WTC11 (cell line): ENCODE data around the gene REEP1. TPM values are rescaled to one million over a fixed set of nuclear protein-coding genes. Genes with fewer than 3 reads are reported as not detected.

Experiments
- ATAC-seq: fragments of 200-7000 bp; cut with Tn5 transposase; 2 replicates; pipeline ENCODE4 v1.10.0; 2021; ENCODE audit warnings: mild to moderate bottlenecking, moderate library complexity
- CTCF ChIA-PET: fragments of 300-600 bp; sonication (Branson Sonifier 250); formaldehyde crosslinking; loops from one replicate; lab custom pipeline; 2021; ENCODE audit warnings: antibody characterized with exemption; lab: Charles Lee
- POLR2A ChIA-PET: fragments of 350-600 bp; sonication (Branson Sonifier 250); formaldehyde crosslinking; loops from one replicate; lab custom pipeline; 2021; ENCODE audit warnings: antibody characterized with exemption; lab: Charles Lee
- DNase-seq: peaks from one replicate; pipeline ENCODE4 v3.0.0; 2021; ENCODE audit warnings: low spot score
- H3K27ac Mint-ChIP-seq: 2 replicates; pipeline ENCODE4 v1.8.0; 2021; ENCODE audit warnings: mixed read lengths
- H3K27me3 Mint-ChIP-seq: 2 replicates; pipeline ENCODE4 v1.8.0; 2021; ENCODE audit warnings: low read depth, mild to moderate bottlenecking, moderate library complexity, mixed read lengths
- H3K36me3 Mint-ChIP-seq: 2 replicates; pipeline ENCODE4 v1.8.0; 2021; ENCODE audit warnings: mixed read lengths
- H3K4me1 Mint-ChIP-seq: 2 replicates; pipeline ENCODE4 v1.8.0; 2022; ENCODE audit warnings: mixed read lengths
- H3K4me3 Mint-ChIP-seq: 2 replicates; pipeline ENCODE4 v1.8.0; 2021; ENCODE audit warnings: mild to moderate bottlenecking, moderate library complexity, mixed read lengths
- H3K9me3 Mint-ChIP-seq: 2 replicates; pipeline ENCODE4 v1.8.0; 2021; ENCODE audit warnings: mixed read lengths
- ATF1 ChIP-seq: sonication (generic); formaldehyde crosslinking; IDR thresholded peaks from 2 replicates; pipeline ENCODE4 v1.8.1; 2023; ENCODE audit warnings: mild to moderate bottlenecking, moderate library complexity, missing genetic modification reagents
- CREB1 ChIP-seq: sonication (generic); formaldehyde crosslinking; IDR thresholded peaks from 2 replicates; pipeline ENCODE4 v1.8.0; 2023; ENCODE audit warnings: mild to moderate bottlenecking, missing genetic modification reagents
- CREM ChIP-seq: sonication (generic); formaldehyde crosslinking; IDR thresholded peaks from 2 replicates; pipeline ENCODE4 v1.8.1; 2022; ENCODE audit warnings: mild to moderate bottlenecking, missing genetic modification reagents, moderate library complexity
- ELF4 ChIP-seq: sonication (generic); formaldehyde crosslinking; IDR thresholded peaks from 2 replicates; pipeline ENCODE4 v1.8.1; 2022; ENCODE audit warnings: low read depth, mild to moderate bottlenecking, moderate library complexity, missing genetic modification reagents
- FOXK1 ChIP-seq: sonication (generic); formaldehyde crosslinking; IDR thresholded peaks from 2 replicates; pipeline ENCODE4 v1.8.0; 2022; ENCODE audit warnings: mild to moderate bottlenecking, moderate library complexity, missing genetic modification reagents
- FOXP1 ChIP-seq: sonication (generic); formaldehyde crosslinking; IDR thresholded peaks from 2 replicates; pipeline ENCODE4 v1.8.0; 2022; ENCODE audit warnings: missing genetic modification reagents, mild to moderate bottlenecking, moderate library complexity, borderline replicate concordance
- GRHL2 ChIP-seq: fragments of 250-450 bp; sonication (Bioruptor Pico); IDR thresholded peaks from 2 replicates; pipeline ENCODE4 v1.8.0; 2022; ENCODE audit warnings: mild to moderate bottlenecking, moderate library complexity; ENCODE audit not compliant: insufficient replicate concordance, severe bottlenecking
- NFE2L1 ChIP-seq: sonication (generic); formaldehyde crosslinking; IDR thresholded peaks from 2 replicates; pipeline ENCODE4 v1.8.1; 2023; ENCODE audit warnings: missing genetic modification reagents
- SMAD4 ChIP-seq: sonication (generic); formaldehyde crosslinking; IDR thresholded peaks from 2 replicates; pipeline ENCODE4 v1.8.0; 2022; ENCODE audit warnings: mild to moderate bottlenecking, missing genetic modification reagents
- SOX15 ChIP-seq: fragments of 250-450 bp; sonication (Bioruptor Pico); IDR thresholded peaks from 2 replicates; pipeline ENCODE4 v1.9.0; 2021; ENCODE audit warnings: mild to moderate bottlenecking
- TCF7 ChIP-seq: sonication (generic); formaldehyde crosslinking; IDR thresholded peaks from 2 replicates; pipeline ENCODE4 v1.8.0; 2022; ENCODE audit warnings: mild to moderate bottlenecking, low read depth, missing genetic modification reagents, moderate library complexity
- TEAD1 ChIP-seq: sonication (generic); formaldehyde crosslinking; IDR thresholded peaks from 2 replicates; pipeline ENCODE4 v1.8.0; 2022; ENCODE audit warnings: mild to moderate bottlenecking, missing genetic modification reagents
- TP53 ChIP-seq: sonication (generic); formaldehyde crosslinking; IDR thresholded peaks from 2 replicates; pipeline ENCODE4 v1.8.1; 2023; ENCODE audit warnings: mild to moderate bottlenecking, missing genetic modification reagents
- ZBTB21 ChIP-seq: sonication (generic); formaldehyde crosslinking; IDR thresholded peaks from 2 replicates; pipeline ENCODE4 v1.8.1; 2023; ENCODE audit warnings: mild to moderate bottlenecking, missing genetic modification reagents, borderline replicate concordance
- ZNF219 ChIP-seq: sonication (generic); formaldehyde crosslinking; IDR thresholded peaks from 2 replicates; pipeline ENCODE4 v1.8.0; 2023; ENCODE audit warnings: missing genetic modification reagents, mild to moderate bottlenecking, borderline replicate concordance
- ZNF671 ChIP-seq: fragments of 250-450 bp; sonication (Bioruptor Pico); IDR thresholded peaks from 2 replicates; pipeline ENCODE4 v1.8.0; 2021; ENCODE audit warnings: mild to moderate bottlenecking
- total RNA-seq: library from RNA; stranded (reverse); gene quantifications from 3 replicates; pipeline ENCODE4 v1.2.3, GENCODE V29; 2021
- TF ChIP-seq, protein P1 (sequence below): sonication (generic); formaldehyde crosslinking; IDR thresholded peaks from 2 replicates; pipeline ENCODE4 v1.8.1; 2022; ENCODE audit warnings: mild to moderate bottlenecking, missing genetic modification reagents, moderate library complexity, borderline replicate concordance
- TF ChIP-seq, protein P2 (sequence below): sonication (generic); formaldehyde crosslinking; IDR thresholded peaks from 2 replicates; pipeline ENCODE4 v1.8.1; 2023; ENCODE audit warnings: mild to moderate bottlenecking, missing genetic modification reagents, moderate library complexity
- TF ChIP-seq, protein P3 (sequence below): sonication (generic); formaldehyde crosslinking; IDR thresholded peaks from 2 replicates; pipeline ENCODE4 v1.8.0; 2023; ENCODE audit warnings: mild to moderate bottlenecking, missing genetic modification reagents
- TF ChIP-seq, protein P4 (sequence below): sonication (generic); formaldehyde crosslinking; IDR thresholded peaks from 2 replicates; pipeline ENCODE4 v1.8.0; 2023; ENCODE audit warnings: missing genetic modification reagents, mild to moderate bottlenecking, borderline replicate concordance
- TF ChIP-seq, protein P5 (sequence below): sonication (generic); formaldehyde crosslinking; IDR thresholded peaks from 2 replicates; pipeline ENCODE4 v1.8.1; 2023; ENCODE audit warnings: mild to moderate bottlenecking, missing genetic modification reagents, moderate library complexity
- TF ChIP-seq, protein P6 (sequence below): sonication (generic); formaldehyde crosslinking; IDR thresholded peaks from 2 replicates; pipeline ENCODE4 v1.8.1; 2023; ENCODE audit warnings: mild to moderate bottlenecking, missing genetic modification reagents
- TF ChIP-seq, protein P7 (sequence below): sonication (generic); formaldehyde crosslinking; conservative IDR thresholded peaks from 2 replicates; pipeline ENCODE4 v1.8.1; 2023; ENCODE audit warnings: mild to moderate bottlenecking, low read depth, missing genetic modification reagents, moderate library complexity

REEP1 gene
- total RNA-seq, 1 experiment from 2014 or later: 1.9 TPM

DNA sequence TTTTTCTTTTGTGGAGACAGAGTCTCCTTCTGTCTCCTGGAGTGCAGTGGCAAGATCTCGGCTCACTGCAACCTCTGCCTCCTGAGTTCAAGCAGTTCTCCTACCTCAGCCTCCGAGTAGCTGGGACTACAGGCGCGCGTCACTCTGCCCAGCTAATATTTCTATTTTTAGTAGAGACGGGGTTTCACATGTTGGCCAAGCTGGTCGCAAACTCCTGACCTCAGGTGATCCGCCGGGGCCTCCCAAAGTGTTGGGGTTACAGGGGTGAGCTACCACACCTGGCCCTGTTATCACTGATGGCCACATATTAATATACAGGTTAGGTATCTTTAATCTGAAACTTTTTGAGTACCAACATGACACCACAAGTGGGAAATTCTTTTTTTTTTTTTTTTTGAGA is 134.7 kb downstream of the REEP1 start:
- Mint-ChIP-seq H3K36me3 (peaks cover 17% of the 10 kb centered on the region), H3K9me3 (no peaks in the 10 kb centered on the region), H3K4me1 (peaks cover 29% of the 10 kb centered on the region), H3K27me3 (no peaks in the 10 kb centered on the region), H3K27ac (peak overlapping the region; percentile 78; the same call in 1 of the 2 replicates), H3K4me3 (peak overlapping the region; percentile 31)
- DNase-seq: no peak
- no peak for TF ChIP-seq ZNF219 (CRISPR knock-in tag)
- TF ChIP-seq GRHL2 (CRISPR knock-in tag): no peak
- TF ChIP-seq, protein P1, sequence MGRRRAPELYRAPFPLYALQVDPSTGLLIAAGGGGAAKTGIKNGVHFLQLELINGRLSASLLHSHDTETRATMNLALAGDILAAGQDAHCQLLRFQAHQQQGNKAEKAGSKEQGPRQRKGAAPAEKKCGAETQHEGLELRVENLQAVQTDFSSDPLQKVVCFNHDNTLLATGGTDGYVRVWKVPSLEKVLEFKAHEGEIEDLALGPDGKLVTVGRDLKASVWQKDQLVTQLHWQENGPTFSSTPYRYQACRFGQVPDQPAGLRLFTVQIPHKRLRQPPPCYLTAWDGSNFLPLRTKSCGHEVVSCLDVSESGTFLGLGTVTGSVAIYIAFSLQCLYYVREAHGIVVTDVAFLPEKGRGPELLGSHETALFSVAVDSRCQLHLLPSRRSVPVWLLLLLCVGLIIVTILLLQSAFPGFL: no peak
- TF ChIP-seq, protein P2, sequence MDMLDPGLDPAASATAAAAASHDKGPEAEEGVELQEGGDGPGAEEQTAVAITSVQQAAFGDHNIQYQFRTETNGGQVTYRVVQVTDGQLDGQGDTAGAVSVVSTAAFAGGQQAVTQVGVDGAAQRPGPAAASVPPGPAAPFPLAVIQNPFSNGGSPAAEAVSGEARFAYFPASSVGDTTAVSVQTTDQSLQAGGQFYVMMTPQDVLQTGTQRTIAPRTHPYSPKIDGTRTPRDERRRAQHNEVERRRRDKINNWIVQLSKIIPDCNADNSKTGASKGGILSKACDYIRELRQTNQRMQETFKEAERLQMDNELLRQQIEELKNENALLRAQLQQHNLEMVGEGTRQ (CRISPR knock-in tag): no peak
- TF ChIP-seq SMAD4 (CRISPR knock-in tag): no peak
- TF ChIP-seq CREB1: no peak
- TF ChIP-seq TP53 (CRISPR knock-in tag): no peak
- TF ChIP-seq FOXP1: no peak
- no peak for TF ChIP-seq ELF4 (CRISPR knock-in tag)
- no peak for TF ChIP-seq SOX15 (CRISPR knock-in tag)
- no peak for TF ChIP-seq NFE2L1
- TF ChIP-seq ZBTB21 (CRISPR knock-in tag): no peak
- TF ChIP-seq, protein P3, sequence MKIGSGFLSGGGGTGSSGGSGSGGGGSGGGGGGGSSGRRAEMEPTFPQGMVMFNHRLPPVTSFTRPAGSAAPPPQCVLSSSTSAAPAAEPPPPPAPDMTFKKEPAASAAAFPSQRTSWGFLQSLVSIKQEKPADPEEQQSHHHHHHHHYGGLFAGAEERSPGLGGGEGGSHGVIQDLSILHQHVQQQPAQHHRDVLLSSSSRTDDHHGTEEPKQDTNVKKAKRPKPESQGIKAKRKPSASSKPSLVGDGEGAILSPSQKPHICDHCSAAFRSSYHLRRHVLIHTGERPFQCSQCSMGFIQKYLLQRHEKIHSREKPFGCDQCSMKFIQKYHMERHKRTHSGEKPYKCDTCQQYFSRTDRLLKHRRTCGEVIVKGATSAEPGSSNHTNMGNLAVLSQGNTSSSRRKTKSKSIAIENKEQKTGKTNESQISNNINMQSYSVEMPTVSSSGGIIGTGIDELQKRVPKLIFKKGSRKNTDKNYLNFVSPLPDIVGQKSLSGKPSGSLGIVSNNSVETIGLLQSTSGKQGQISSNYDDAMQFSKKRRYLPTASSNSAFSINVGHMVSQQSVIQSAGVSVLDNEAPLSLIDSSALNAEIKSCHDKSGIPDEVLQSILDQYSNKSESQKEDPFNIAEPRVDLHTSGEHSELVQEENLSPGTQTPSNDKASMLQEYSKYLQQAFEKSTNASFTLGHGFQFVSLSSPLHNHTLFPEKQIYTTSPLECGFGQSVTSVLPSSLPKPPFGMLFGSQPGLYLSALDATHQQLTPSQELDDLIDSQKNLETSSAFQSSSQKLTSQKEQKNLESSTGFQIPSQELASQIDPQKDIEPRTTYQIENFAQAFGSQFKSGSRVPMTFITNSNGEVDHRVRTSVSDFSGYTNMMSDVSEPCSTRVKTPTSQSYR (CRISPR knock-in tag): no peak
- no peak for TF ChIP-seq TEAD1 (CRISPR knock-in tag)
- TF ChIP-seq, protein P4, sequence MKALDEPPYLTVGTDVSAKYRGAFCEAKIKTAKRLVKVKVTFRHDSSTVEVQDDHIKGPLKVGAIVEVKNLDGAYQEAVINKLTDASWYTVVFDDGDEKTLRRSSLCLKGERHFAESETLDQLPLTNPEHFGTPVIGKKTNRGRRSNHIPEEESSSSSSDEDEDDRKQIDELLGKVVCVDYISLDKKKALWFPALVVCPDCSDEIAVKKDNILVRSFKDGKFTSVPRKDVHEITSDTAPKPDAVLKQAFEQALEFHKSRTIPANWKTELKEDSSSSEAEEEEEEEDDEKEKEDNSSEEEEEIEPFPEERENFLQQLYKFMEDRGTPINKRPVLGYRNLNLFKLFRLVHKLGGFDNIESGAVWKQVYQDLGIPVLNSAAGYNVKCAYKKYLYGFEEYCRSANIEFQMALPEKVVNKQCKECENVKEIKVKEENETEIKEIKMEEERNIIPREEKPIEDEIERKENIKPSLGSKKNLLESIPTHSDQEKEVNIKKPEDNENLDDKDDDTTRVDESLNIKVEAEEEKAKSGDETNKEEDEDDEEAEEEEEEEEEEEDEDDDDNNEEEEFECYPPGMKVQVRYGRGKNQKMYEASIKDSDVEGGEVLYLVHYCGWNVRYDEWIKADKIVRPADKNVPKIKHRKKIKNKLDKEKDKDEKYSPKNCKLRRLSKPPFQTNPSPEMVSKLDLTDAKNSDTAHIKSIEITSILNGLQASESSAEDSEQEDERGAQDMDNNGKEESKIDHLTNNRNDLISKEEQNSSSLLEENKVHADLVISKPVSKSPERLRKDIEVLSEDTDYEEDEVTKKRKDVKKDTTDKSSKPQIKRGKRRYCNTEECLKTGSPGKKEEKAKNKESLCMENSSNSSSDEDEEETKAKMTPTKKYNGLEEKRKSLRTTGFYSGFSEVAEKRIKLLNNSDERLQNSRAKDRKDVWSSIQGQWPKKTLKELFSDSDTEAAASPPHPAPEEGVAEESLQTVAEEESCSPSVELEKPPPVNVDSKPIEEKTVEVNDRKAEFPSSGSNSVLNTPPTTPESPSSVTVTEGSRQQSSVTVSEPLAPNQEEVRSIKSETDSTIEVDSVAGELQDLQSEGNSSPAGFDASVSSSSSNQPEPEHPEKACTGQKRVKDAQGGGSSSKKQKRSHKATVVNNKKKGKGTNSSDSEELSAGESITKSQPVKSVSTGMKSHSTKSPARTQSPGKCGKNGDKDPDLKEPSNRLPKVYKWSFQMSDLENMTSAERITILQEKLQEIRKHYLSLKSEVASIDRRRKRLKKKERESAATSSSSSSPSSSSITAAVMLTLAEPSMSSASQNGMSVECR (CRISPR knock-in tag): no peak
- TF ChIP-seq TCF7 (CRISPR knock-in tag): no peak
- ChIA-PET POLR2A (no interaction called here), CTCF (interaction anchor here (0.6 to 2.7 kb wide), 4 partner anchors 18 to 473 kb away, joined by 3 to 10 read pairs (median 5); no protein-coding TSS in a partner anchor)
- ATAC-seq: no peak

DNA sequence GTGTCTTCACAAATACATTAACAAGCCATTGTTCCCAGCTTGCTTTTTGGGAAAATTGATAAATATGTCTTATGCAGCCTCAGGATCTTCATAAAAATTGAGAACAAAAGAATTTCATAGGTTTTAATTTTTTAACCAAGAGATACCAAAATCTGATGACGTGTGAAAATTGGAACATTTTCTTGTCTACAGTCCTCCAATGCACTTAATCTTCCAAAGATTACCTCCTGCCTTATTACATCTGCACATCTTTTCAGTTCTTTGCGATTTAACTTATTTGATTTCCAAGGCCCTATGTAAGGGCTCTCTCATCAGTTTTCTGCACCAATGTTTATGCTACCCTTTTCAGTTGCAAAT is 135.1 kb downstream of the REEP1 start:
- Mint-ChIP-seq H3K27me3 (no peaks in the 10 kb centered on the region), H3K4me3 (peak overlapping the region; percentile 31), H3K27ac (peak overlapping the region; percentile 78), H3K36me3 (peaks cover 14% of the 10 kb centered on the region), H3K9me3 (no peaks in the 10 kb centered on the region), H3K4me1 (peaks cover 29% of the 10 kb centered on the region)
- CTCF ChIA-PET: interaction anchor here (0.6 to 2.7 kb wide), 2 partner anchors 166 to 170 kb away, joined by 6 to 10 read pairs; no protein-coding TSS in a partner anchor
- DNase-seq (no peak), ATAC-seq (no peak)
- POLR2A ChIA-PET: no interaction called here
- TF ChIP-seq FOXK1 (CRISPR knock-in tag) (no peak), ATF1 (CRISPR knock-in tag) (no peak), ZNF671 (CRISPR knock-in tag) (no peak), CREM (no peak)
- TF ChIP-seq, protein P5, sequence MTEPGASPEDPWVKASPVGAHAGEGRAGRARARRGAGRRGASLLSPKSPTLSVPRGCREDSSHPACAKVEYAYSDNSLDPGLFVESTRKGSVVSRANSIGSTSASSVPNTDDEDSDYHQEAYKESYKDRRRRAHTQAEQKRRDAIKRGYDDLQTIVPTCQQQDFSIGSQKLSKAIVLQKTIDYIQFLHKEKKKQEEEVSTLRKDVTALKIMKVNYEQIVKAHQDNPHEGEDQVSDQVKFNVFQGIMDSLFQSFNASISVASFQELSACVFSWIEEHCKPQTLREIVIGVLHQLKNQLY (CRISPR knock-in tag): no peak
- TF ChIP-seq, protein P6, sequence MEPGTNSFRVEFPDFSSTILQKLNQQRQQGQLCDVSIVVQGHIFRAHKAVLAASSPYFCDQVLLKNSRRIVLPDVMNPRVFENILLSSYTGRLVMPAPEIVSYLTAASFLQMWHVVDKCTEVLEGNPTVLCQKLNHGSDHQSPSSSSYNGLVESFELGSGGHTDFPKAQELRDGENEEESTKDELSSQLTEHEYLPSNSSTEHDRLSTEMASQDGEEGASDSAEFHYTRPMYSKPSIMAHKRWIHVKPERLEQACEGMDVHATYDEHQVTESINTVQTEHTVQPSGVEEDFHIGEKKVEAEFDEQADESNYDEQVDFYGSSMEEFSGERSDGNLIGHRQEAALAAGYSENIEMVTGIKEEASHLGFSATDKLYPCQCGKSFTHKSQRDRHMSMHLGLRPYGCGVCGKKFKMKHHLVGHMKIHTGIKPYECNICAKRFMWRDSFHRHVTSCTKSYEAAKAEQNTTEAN (CRISPR knock-in tag): no peak
- TF ChIP-seq, protein P7, sequence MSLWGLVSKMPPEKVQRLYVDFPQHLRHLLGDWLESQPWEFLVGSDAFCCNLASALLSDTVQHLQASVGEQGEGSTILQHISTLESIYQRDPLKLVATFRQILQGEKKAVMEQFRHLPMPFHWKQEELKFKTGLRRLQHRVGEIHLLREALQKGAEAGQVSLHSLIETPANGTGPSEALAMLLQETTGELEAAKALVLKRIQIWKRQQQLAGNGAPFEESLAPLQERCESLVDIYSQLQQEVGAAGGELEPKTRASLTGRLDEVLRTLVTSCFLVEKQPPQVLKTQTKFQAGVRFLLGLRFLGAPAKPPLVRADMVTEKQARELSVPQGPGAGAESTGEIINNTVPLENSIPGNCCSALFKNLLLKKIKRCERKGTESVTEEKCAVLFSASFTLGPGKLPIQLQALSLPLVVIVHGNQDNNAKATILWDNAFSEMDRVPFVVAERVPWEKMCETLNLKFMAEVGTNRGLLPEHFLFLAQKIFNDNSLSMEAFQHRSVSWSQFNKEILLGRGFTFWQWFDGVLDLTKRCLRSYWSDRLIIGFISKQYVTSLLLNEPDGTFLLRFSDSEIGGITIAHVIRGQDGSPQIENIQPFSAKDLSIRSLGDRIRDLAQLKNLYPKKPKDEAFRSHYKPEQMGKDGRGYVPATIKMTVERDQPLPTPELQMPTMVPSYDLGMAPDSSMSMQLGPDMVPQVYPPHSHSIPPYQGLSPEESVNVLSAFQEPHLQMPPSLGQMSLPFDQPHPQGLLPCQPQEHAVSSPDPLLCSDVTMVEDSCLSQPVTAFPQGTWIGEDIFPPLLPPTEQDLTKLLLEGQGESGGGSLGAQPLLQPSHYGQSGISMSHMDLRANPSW (CRISPR knock-in tag): no peak
